HepG2 (cell line): ENCODE measurements around the gene PKIB. TPM values are rescaled to one million over a fixed set of nuclear protein-coding genes. Genes with fewer than 3 reads are reported as not detected.

Experiments used
- ATAC-seq: fragments of 200-7000 bp; cut with Tn5 transposase; 3 replicates; pipeline ENCODE4 v1.9.1; 2020; ENCODE audit warnings: mild to moderate bottlenecking, moderate library complexity
- BruUV-seq: library from RNA; stranded (reverse); fragments of 400-500 nt; replicated peaks from 2 replicates; lab custom pipeline; 2021; lab: Mats Ljungman, UMichigan
- CTCF ChIA-PET: fragments of 300-600 bp; formaldehyde crosslinking; extraction: SDS; loops from one replicate; lab custom pipeline; 2021; ENCODE audit warnings: low total read pairs, inconsistent platforms, low intra/inter-chr PET ratio; lab: Yijun Ruan, JAX
- POLR2A ChIA-PET: fragments of 350-600 bp; sonication (Branson Sonifier 250); formaldehyde crosslinking; loops from one replicate; lab custom pipeline; 2020; ENCODE audit warnings: antibody characterized with exemption, inconsistent platforms; lab: Yijun Ruan, JAX
- DNase-seq: peaks from one replicate; pipeline ENCODE4 v3.0.0-alpha.2; 2015; ENCODE audit warnings: low spot score
- FAIRE-seq: peaks from 3 replicates; lab custom pipeline; 2011; peaks lifted over from hg19 to GRCh38; lab: Jason Lieb, UNC
- H2AFZ ChIP-seq: one replicate; pipeline ENCODE4 v1.6.1; 2011; ENCODE audit warnings: low read length, inconsistent platforms
- H3K27ac ChIP-seq: fragments of 300-600 bp; 3 replicates; pipeline ENCODE4 v1.8.0; 2011; ENCODE audit warnings: mixed run types, mild to moderate bottlenecking, mixed read lengths, low read length, inconsistent platforms; ENCODE audit not compliant: insufficient read depth; ENCODE audit errors: extremely low read length
- H3K27me3 ChIP-seq, 2 experiments: fragments of 200-600 bp in 1 of 2; 2 replicates in 1 of 2; 3 replicates in 1 of 2; pipeline versions ENCODE4 v1.6.0 to v1.8.0; 2011; ENCODE audit warnings: low read length in 2 of 2, mild to moderate bottlenecking in 2 of 2, moderate library complexity in 2 of 2, inconsistent platforms in 1 of 2; ENCODE audit not compliant: insufficient read depth in 2 of 2, control insufficient read depth in 1 of 2
- H3K36me3 ChIP-seq, 2 experiments: fragments of 200-600 bp in 1 of 2; replicated peaks in 1 of 2; 2 replicates in 1 of 2; 3 replicates in 1 of 2; pipeline versions ENCODE4 v1.5.1 to v1.8.0; 2011; ENCODE audit warnings: low read length in 2 of 2, inconsistent platforms in 1 of 2; ENCODE audit not compliant: insufficient read depth in 2 of 2, control insufficient read depth in 1 of 2
- H3K4me1 ChIP-seq: 2 replicates; pipeline ENCODE4 v1.5.1; 2012; ENCODE audit warnings: low read length, inconsistent platforms; ENCODE audit not compliant: insufficient read depth
- H3K4me2 ChIP-seq: 2 replicates; pipeline ENCODE4 v1.6.0; 2011; ENCODE audit warnings: low read depth, low read length, inconsistent platforms
- H3K4me3 ChIP-seq, 3 experiments: fragments of 200-600 bp in 1 of 3; sonication (generic), shearing (Covaris generic) in 1 of 3; replicated peaks in 1 of 3; 2 replicates each; pipeline ENCODE4 v1.5.1; 2011 to 2016; ENCODE audit warnings: low read length in 3 of 3, inconsistent platforms in 2 of 3, low read depth in 2 of 3, mild to moderate bottlenecking in 2 of 3, control low read depth in 1 of 3, mixed read lengths in 1 of 3; ENCODE audit not compliant: insufficient read depth in 1 of 3
- H3K79me2 ChIP-seq: one replicate; pipeline ENCODE4 v1.6.1; 2011; ENCODE audit warnings: low read length, inconsistent platforms; ENCODE audit not compliant: insufficient read depth
- H3K9ac ChIP-seq: 2 replicates; pipeline ENCODE4 v1.6.0; 2011; ENCODE audit warnings: mild to moderate bottlenecking, low read depth, low read length, inconsistent platforms; ENCODE audit not compliant: insufficient read depth
- H3K9me3 ChIP-seq: 2 replicates; pipeline ENCODE4 v1.5.1; 2012; ENCODE audit warnings: mild to moderate bottlenecking, low read length
- H4K20me1 ChIP-seq: 2 replicates; pipeline ENCODE4 v1.6.0; 2011; ENCODE audit warnings: inconsistent platforms, mild to moderate bottlenecking, low read length, moderate library complexity; ENCODE audit not compliant: insufficient read depth
- ATF6 ChIP-seq: sonication (generic); formaldehyde crosslinking; conservative IDR thresholded peaks from 2 replicates; pipeline ENCODE4 v1.4.0; 2020; ENCODE audit warnings: missing genetic modification reagents
- ATF7-NPFF ChIP-seq: sonication (generic); formaldehyde crosslinking; IDR thresholded peaks from 2 replicates; pipeline ENCODE4 v1.8.1; 2023; ENCODE audit warnings: mild to moderate bottlenecking, low read depth, missing genetic modification reagents, moderate library complexity
- ATRX ChIP-seq: sonication (generic); formaldehyde crosslinking; IDR thresholded peaks from 2 replicates; pipeline ENCODE4 v1.4.0; 2020; ENCODE audit warnings: missing genetic modification reagents, borderline replicate concordance
- ETV5 ChIP-seq: IDR thresholded peaks from 2 replicates; pipeline ENCODE4 v1.6.1; 2018; ENCODE audit warnings: missing biosample characterization, missing genetic modification reagents, inconsistent platforms, borderline replicate concordance
- HIC2 ChIP-seq: sonication (generic); formaldehyde crosslinking; IDR thresholded peaks from 2 replicates; pipeline ENCODE4 v1.9.0; 2022; ENCODE audit warnings: low read depth, missing genetic modification reagents
- KDM3A ChIP-seq: IDR thresholded peaks from 2 replicates; pipeline ENCODE4 v1.6.1; 2018; ENCODE audit warnings: low read depth, missing compliant biosample characterization
- KLF11 ChIP-seq: IDR thresholded peaks from 2 replicates; pipeline ENCODE4 v1.6.1; 2016; ENCODE audit warnings: missing compliant biosample characterization
- NCOA5 ChIP-seq: sonication (generic); formaldehyde crosslinking; IDR thresholded peaks from 2 replicates; pipeline ENCODE4 v1.4.0; 2020; ENCODE audit warnings: missing genetic modification reagents
- ONECUT2 ChIP-seq: sonication (generic); formaldehyde crosslinking; IDR thresholded peaks from 2 replicates; pipeline ENCODE4 v1.4.0; 2020; ENCODE audit warnings: missing genetic modification reagents
- THAP7 ChIP-seq: sonication (generic); formaldehyde crosslinking; IDR thresholded peaks from 2 replicates; pipeline ENCODE4 v1.8.1; 2023; ENCODE audit warnings: mild to moderate bottlenecking, missing genetic modification reagents
- ZBTB21 ChIP-seq: sonication (generic); formaldehyde crosslinking; IDR thresholded peaks from 2 replicates; pipeline ENCODE4 v1.4.0; 2020; ENCODE audit warnings: missing genetic modification reagents
- ZFP91 ChIP-seq: sonication (generic); formaldehyde crosslinking; IDR thresholded peaks from 2 replicates; pipeline ENCODE4 v1.9.0; 2022; ENCODE audit warnings: missing genetic modification reagents, mild to moderate bottlenecking, borderline replicate concordance
- ZNF564 ChIP-seq: sonication (generic); formaldehyde crosslinking; IDR thresholded peaks from 2 replicates; pipeline ENCODE4 v1.8.1; 2023; ENCODE audit warnings: mild to moderate bottlenecking, missing genetic modification reagents
- ZNF605 ChIP-seq: sonication (generic); formaldehyde crosslinking; IDR thresholded peaks from 2 replicates; pipeline ENCODE4 v1.8.0; 2022; ENCODE audit warnings: mild to moderate bottlenecking, missing genetic modification reagents
- ZNF770 ChIP-seq: sonication (generic); formaldehyde crosslinking; IDR thresholded peaks from 2 replicates; pipeline ENCODE4 v1.5.0; 2020; ENCODE audit warnings: mild to moderate bottlenecking, missing genetic modification reagents
- ZNF776 ChIP-seq: sonication (generic); formaldehyde crosslinking; IDR thresholded peaks from 2 replicates; pipeline ENCODE4 v1.4.0; 2020; ENCODE audit warnings: mild to moderate bottlenecking, missing genetic modification reagents
- WGBS: methylation state at CpG from one replicate; pipeline ENCODE4 v1.1.6; 2017; ENCODE audit warnings: low lambda C conversion rate; 5-methylcytosine and 5-hydroxymethylcytosine counted together
- in situ Hi-C: cut with HindIII; loops from 2 replicates; pipeline ENCODE4 v1.10.0; 2017; ENCODE audit warnings: low pct_unique_long_range_greater_than_20kb; ENCODE audit not compliant: extremely low pct_ligation_motif_present
- intact Hi-C: fragments of 100-400 bp; cut with micrococcal nuclease; formaldehyde crosslinking; loops from one replicate; pipeline ENCODE4 v1.10.0; 2022; ENCODE audit not compliant: unreplicated experiment
- polyA plus RNA-seq, 8 experiments: library from polyadenylated mRNA; depleted of rRNA in 3 of 8; stranded (reverse) in 7 of 8; unstranded in 1 of 8; fragments of >200 nt; fragmentation: Illumina TruSeq in 4 of 8; extraction: Trizol in 4 of 8; gene quantifications; 2 replicates each; pipeline versions ENCODE4 v1.2.1 to v1.2.3, GENCODE V29; 2011 to 2016; ENCODE audit warnings: low read depth in 4 of 8, missing spikeins in 1 of 8, mixed read lengths in 1 of 8; ENCODE audit not compliant: insufficient read depth in 1 of 8
- total RNA-seq, 5 experiments: library from RNA; depleted of rRNA; stranded (reverse); fragments of >200 nt; fragmentation: Illumina TruSeq; extraction: Trizol; gene quantifications; 2 replicates each; pipeline ENCODE4 v1.2.3, GENCODE V29; 2016; ENCODE audit warnings: low read depth in 1 of 5

The PKIB gene
- total and polyA plus RNA-seq, 2 of the 13 experiments (the other 11 are each of a cell fraction or from before 2014, with no cell fraction given): 1.4 to 1.5 TPM

GRCh38 chr6:122665929-122666328 is 55.7 kb downstream of the PKIB start (continued):
- no peak for TF ChIP-seq ATRX (CRISPR knock-in tag)
- TF ChIP-seq KDM3A (CRISPR knock-in tag): no peak
- no peak for TF ChIP-seq HIC2 (CRISPR knock-in tag)
- TF ChIP-seq ATF6 (CRISPR knock-in tag): no peak
- no peak for TF ChIP-seq THAP7 (CRISPR knock-in tag)
- TF ChIP-seq, all 625 proteins: peak for 0

GRCh38 chr6:122666418-122666817 is 56.2 kb downstream of the PKIB start:
- ATAC-seq (no peak), FAIRE-seq (no peak), DNase-seq (no peak)
- Histone ChIP-seq H3K36me3 (no peaks in the 10 kb centered on the region), H3K4me3 (no peak overlapping the region), H3K9me3 (no peaks in the 10 kb centered on the region), H3K4me2 (no peak overlapping the region), H3K27me3 (no peaks in the 10 kb centered on the region), H2AFZ (no peak overlapping the region), H3K27ac (no peak overlapping the region), H3K9ac (no peak overlapping the region), H3K4me1 (no peaks in the 10 kb centered on the region), H4K20me1 (no peaks in the 10 kb centered on the region), H3K79me2 (no peaks in the 10 kb centered on the region)
- in situ Hi-C loops (no loop called here), intact Hi-C loops (no loop called here)
- ChIA-PET CTCF (no interaction called here), POLR2A (no interaction called here)
- WGBS: 49% methylated on average over 2 of the region's 2 CpGs
- no TSS peak for BruUV-seq
- TF ChIP-seq ZNF605 (CRISPR knock-in tag): no peak
- TF ChIP-seq ZNF564: no peak
- TF ChIP-seq ONECUT2: no peak
- no peak for TF ChIP-seq ZNF770 (CRISPR knock-in tag)
- no peak for TF ChIP-seq NCOA5 (CRISPR knock-in tag)
- TF ChIP-seq ZFP91: no peak
- TF ChIP-seq KLF11 (CRISPR knock-in tag): no peak
- no peak for TF ChIP-seq ZBTB21 (CRISPR knock-in tag)
- TF ChIP-seq ETV5 (CRISPR knock-in tag): no peak
- TF ChIP-seq ATF7-NPFF (CRISPR knock-in tag): no peak
- TF ChIP-seq ZNF776 (CRISPR knock-in tag): no peak
